LNCAP (cell line): Measurements from ENCODE around the gene TUT1.

Source experiments
- TF ChIP-seq, protein P1 (sequence below): fragments of 450-650 bp; IDR thresholded peaks from 2 replicates; pipeline ENCODE4 v1.5.1; 2017; ENCODE audit warnings: mild to moderate bottlenecking

Gene TUT1

DNA sequence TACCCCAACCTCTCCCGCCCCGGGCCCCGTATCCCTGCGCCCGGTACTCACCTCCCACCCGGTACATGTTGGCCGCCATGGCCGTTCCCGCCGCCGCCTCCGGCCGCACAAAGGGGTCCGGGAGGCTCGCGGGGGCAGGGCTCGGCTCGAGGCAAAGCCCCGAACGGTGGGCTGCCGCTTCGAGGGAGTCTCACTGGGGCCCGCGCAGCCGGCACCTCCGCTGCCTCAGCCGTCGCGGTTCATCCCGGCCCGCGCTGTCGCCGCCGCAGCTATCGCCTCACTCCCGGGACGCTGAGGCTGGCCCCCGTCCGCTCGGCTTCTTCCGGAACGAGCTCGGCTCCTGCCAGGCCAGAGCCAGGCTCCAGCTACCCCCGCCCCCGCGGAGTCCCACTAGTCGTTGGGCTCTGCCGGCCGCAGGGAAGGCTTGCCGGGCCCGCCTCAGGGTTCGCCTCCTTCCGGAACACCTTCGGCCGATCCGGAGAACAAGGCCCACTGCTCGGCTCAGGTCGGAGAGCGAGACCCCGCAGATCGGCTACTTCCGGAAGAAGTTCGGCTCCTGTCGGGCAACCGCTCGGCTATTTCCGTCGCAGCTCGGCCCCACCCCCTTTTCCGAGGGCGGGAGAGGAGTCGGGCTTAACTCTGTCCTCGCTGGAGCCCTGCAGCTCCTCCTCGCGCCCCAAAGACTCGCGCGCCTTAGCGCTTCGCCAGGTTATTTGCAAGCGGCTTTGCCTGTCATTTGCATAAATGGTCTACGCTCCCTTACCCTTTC, 10.2 kb upstream of the TUT1 start, which contains the start of gene MTA2:
MTA2 (minus strand) TSS at position 494 of the 769 bp plus-strand sequence; CDS start at position 79, 415 bp downstream.
- TF ChIP-seq, protein P1, sequence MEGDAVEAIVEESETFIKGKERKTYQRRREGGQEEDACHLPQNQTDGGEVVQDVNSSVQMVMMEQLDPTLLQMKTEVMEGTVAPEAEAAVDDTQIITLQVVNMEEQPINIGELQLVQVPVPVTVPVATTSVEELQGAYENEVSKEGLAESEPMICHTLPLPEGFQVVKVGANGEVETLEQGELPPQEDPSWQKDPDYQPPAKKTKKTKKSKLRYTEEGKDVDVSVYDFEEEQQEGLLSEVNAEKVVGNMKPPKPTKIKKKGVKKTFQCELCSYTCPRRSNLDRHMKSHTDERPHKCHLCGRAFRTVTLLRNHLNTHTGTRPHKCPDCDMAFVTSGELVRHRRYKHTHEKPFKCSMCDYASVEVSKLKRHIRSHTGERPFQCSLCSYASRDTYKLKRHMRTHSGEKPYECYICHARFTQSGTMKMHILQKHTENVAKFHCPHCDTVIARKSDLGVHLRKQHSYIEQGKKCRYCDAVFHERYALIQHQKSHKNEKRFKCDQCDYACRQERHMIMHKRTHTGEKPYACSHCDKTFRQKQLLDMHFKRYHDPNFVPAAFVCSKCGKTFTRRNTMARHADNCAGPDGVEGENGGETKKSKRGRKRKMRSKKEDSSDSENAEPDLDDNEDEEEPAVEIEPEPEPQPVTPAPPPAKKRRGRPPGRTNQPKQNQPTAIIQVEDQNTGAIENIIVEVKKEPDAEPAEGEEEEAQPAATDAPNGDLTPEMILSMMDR, result no peak

DNA sequence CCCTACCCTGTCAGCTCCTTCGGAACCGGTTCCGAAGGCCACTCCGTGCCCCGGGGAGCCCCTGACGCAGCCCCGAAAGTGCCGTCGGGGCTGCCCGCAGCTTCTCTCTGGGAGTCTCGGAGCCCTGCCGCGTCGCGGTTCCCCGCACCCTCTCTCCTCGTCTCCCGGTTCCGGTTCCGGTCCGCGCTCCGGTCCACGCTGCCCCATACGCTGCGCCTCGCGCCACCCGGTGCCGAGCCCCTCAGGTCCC, 9.7 kb upstream of the TUT1 start:
- TF ChIP-seq, protein P1, result no peak

DNA sequence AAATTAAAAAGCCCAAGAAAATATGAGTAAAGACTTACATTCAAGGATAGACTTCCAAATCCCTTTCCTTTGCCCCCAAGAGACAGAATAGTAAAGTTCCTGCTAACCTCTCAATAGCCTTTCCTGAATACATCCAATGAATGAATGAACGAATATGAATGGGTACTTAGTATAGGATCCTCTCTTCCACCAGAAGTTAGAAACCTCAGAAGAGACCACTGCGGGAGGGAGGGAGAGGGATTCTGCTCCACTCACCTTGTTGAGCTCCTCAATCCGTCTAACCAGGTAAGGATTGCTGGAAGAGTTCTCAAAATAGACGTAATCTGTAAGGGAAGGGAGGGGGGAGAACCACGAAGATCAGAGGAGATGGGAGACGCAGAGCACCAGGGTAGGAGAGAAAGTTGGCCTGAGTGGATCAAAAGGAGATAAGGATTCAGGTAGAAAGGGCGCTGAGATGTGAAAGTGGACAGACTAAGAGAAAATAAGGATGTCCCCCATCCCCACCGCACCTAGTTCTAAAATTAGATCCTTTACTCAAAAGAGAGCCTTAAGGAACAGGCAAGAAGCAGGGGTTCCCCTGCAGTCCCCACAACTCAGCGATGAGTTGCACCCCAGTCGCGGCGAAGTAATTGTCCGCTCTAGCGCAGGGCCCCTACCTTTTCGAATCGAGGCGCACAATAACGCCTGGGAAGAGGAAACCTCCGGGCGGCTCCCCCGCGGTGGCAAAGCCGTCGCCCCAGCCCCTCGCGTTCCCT, 9.2 kb upstream of the TUT1 start:
- TF ChIP-seq, protein P1, result no peak

DNA sequence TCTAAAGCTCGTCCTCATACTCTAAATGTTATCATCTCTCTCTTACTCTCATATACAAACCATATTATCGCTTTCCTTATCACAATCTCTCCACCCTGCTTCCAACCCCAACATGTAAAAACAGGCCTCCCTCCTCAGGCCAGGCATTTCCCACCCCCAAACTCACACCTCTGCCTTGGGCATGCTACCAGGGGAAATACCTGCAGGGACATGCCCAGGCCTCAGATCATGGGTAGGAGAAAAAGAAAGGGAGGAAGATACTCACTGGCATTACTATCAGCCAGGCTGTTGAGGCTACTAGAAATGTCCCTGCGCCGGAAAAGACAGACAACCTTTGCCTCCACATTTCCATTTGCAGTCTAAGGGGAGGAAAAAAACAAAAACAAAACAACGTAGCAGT, 8.6 kb upstream of the TUT1 start:
- TF ChIP-seq, protein P1, result no peak

DNA sequence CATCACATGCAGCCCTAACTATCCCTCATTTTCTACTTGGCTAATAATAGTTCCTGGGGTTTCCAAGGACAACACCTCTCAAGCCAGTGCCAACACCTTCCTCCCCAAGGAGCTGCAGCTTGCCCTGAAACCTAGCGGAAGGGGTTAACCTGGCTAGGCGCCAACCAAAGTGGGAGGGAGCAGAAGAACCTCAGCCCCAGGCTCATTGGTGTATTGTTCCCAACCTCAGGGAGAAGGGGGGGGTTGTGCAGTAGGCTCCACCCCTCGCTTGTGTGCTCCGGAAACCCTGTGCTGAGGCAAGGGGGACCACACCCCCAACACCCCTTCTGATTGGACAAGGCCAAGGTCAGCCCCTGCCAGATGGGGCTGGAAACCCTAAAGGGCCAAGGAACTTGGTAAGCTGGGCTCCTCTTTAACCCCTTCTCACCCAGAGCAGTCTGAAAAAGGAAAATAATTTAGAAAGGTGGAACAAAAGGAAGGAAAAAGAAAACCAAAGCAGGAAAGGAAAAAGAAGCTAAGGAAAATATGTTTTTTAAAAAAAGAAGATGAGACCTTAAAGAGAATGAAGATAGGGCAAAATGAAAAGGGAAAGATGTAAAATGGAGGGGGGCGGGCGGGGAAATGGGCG, 7.9 kb upstream of the TUT1 start:
- TF ChIP-seq, protein P1, result no peak

DNA sequence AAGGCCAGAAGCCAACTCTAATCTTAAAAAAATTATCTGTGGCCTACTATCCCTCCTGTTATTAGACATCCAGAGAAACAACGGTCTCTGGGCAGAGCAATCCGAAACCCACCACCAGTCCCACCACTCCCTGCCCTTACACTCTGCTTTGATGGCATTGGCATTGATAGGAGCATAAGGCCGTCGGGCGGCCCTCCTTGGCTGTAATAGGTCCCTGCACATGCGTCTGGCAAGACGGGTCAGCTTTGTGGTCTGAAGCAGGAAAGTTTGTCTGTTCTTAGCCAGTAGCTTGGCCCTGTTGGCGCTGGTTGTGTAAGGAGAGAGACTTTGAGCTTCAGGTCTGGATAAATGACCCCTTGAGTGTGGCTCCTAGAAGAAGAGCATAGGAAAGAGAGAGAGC, 3.8 kb upstream of the TUT1 start:
- TF ChIP-seq, protein P1, result no peak

DNA sequence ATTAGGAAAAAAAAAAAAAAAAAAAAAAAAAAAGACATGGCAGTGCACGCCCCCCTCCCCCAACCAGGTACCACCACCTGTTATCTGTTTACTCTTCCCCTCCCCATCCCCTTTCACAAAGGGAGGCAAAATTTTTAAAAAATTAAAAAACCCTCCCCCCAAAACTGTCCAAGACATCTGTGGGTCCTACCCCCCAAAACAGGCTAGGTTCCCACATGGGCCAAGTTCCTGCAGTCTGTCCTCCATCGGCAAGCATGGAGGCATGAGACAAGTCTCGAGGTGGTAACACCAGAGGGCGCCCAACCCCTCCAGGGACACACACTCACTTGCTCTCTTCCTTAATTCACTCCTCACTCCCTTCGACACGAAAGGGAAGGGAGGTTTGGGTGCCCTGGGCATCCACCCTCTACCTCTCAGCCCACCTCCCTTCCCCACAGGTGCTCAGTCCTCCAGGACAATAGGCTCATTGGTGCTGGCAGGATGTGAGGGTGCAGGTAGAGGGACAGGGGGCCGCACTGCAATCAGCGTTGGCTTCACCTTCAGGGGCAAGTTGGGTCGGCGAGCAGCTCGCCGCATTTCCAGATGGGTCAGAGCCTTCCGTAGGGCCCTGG, 2.2 kb upstream of the TUT1 start:
- TF ChIP-seq, protein P1, result peak; percentile 61; the same call in 1 of the 2 replicates
